ENCODE data around the gene TLCD4.

DNA sequence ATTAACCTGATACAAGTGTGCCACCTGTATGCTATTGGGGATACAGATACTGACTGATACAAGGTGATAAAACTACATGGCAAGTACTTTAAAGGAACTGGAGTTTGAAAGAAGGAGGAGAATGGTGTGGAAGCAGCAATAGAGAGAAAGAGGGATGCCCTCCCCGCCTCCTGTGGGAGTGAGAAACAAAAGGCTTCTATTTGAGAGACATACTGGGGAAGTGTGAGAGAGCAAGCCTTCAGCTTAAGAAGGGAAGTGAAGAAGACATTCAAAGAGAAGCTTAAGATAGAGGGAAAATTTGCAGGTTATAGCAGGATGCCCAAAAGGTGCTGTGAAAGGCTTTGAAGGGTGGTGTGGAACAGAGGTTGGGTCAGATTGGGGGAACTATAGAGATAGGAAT lies 36.7 kb upstream of the TLCD4 start:
- TF ChIP-seq, protein P1, sequence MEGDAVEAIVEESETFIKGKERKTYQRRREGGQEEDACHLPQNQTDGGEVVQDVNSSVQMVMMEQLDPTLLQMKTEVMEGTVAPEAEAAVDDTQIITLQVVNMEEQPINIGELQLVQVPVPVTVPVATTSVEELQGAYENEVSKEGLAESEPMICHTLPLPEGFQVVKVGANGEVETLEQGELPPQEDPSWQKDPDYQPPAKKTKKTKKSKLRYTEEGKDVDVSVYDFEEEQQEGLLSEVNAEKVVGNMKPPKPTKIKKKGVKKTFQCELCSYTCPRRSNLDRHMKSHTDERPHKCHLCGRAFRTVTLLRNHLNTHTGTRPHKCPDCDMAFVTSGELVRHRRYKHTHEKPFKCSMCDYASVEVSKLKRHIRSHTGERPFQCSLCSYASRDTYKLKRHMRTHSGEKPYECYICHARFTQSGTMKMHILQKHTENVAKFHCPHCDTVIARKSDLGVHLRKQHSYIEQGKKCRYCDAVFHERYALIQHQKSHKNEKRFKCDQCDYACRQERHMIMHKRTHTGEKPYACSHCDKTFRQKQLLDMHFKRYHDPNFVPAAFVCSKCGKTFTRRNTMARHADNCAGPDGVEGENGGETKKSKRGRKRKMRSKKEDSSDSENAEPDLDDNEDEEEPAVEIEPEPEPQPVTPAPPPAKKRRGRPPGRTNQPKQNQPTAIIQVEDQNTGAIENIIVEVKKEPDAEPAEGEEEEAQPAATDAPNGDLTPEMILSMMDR (IDR thresholded peaks at IDR 0.05) = no peak
- no peak for TF ChIP-seq POLR2A (IDR thresholded peaks at IDR 0.05)
